ENCODE measurements around the gene PLCZ1. TPM values are rescaled to one million over a fixed set of nuclear protein-coding genes. Genes with fewer than 3 reads are reported as not detected.
"Not testable (repeated sequence)": the region's sequence is repeated elsewhere in the genome, so short reads cannot be mapped to it uniquely, and the experiment has no call there.

PLCZ1 gene, protein sequence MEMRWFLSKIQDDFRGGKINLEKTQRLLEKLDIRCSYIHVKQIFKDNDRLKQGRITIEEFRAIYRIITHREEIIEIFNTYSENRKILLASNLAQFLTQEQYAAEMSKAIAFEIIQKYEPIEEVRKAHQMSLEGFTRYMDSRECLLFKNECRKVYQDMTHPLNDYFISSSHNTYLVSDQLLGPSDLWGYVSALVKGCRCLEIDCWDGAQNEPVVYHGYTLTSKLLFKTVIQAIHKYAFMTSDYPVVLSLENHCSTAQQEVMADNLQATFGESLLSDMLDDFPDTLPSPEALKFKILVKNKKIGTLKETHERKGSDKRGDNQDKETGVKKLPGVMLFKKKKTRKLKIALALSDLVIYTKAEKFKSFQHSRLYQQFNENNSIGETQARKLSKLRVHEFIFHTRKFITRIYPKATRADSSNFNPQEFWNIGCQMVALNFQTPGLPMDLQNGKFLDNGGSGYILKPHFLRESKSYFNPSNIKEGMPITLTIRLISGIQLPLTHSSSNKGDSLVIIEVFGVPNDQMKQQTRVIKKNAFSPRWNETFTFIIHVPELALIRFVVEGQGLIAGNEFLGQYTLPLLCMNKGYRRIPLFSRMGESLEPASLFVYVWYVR
- not detected for total RNA-seq

- DNase-seq: no peak
Observed at GRCh38 chr12:18737819-18738218, at the start of gene PLCZ1, which contains the start of gene CAPZA3. Gene PLCZ1 (minus strand): TSS chr12:18738012. CDS start chr12:18737371, 641 bp downstream. Gene CAPZA3 (plus strand): TSS chr12:18738119. CDS start chr12:18738269, 150 bp downstream.

DNA sequence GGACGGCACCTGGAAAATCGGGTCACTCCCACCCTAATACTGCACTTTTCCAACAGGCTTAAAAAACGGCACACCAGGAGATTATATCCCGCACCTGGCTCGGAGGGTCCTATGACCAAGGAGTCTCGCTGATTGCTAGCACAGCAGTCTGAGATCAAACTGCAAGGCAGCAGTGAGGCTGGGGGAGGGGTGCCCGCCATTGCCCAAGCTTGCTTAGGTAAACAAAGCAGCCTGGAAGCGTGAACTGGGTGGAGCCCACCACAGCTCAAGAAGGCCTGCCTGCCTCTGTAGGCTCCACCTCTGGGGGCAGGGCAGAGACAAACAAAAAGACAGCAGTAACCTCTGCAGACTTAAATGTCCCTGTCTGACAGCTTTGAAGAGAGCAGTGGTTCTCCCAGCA is 47.7 kb upstream of the PLCZ1 start:
- not testable (repeated sequence) for DNase-seq

GRCh38 chr12:18782827-18783226 is 45.0 kb upstream of the PLCZ1 start:
- no peak for DNase-seq

DNA sequence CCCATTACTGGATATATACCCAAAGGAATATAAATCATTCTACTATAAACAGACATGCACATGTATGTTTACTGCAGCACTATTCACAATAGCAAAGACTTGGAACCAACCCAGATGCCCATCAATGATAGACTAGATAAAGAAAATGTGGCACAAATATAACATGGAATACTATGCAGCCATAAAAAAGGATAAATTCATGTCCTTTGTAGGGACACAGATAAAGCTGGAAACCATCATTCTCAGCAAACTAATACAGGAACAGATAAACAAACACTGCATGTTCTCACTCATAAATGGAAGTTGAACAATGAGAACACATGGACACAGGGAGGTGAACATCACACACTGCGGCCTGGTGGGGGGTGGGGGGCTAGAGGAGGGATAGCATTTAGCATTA is 28.7 kb upstream of the PLCZ1 start:
- not testable (repeated sequence) for DNase-seq

DNA sequence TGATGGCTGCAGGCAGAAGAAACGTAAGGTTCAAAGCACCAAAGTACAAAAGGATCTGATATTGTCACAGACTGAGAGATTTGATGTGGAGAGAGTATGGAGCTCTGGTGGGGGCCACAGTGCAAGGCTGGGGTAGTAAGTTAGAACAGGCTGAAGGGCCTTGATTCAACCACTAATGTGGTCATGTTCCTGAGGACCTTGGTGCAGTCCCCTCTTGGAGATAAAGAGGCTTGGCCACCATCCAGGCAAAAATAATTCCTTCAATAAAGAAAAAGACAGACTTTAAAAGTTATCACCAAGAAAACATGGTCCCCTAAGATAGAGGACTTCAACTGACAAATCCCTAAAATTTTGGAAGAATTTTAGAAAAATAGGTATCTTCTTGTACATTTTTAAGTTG is 17.5 kb upstream of the PLCZ1 start:
- DNase-seq: no peak

DNA sequence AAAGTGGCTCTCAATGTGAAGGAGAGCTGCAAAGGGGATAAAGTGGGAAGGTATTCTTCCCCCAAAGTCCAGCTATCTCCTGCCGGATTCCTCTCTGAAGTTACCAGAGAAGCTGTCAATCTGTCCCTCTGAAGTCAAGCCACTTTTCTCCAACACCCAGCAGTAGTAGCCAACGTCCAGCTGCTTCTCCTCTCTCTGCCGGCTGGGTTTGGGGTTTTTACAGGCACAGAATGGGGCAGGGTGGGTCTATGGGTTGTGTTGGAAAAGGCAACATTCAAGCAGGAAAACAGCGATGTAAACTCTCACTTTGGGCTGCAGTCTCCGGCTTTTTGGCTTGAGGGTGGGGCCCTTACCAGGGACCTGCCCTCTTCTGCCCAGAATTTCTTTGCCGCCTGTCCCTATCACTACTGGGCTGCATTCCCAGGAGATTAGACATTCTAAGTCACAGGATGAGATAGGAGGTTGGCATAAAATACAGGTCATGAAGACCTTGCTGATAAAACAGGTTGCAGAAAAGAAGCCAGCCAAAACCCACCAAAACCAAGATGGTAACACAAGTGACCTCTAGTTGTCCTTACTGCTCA is 16.4 kb upstream of the PLCZ1 start:
- DNase-seq: no peak

GRCh38 chr12:18753481-18754123 is 15.8 kb upstream of the PLCZ1 start:
- DNase-seq: no peak

GRCh38 chr12:18752947-18753346 is 15.1 kb upstream of the PLCZ1 start:
- DNase-seq: no peak

DNA sequence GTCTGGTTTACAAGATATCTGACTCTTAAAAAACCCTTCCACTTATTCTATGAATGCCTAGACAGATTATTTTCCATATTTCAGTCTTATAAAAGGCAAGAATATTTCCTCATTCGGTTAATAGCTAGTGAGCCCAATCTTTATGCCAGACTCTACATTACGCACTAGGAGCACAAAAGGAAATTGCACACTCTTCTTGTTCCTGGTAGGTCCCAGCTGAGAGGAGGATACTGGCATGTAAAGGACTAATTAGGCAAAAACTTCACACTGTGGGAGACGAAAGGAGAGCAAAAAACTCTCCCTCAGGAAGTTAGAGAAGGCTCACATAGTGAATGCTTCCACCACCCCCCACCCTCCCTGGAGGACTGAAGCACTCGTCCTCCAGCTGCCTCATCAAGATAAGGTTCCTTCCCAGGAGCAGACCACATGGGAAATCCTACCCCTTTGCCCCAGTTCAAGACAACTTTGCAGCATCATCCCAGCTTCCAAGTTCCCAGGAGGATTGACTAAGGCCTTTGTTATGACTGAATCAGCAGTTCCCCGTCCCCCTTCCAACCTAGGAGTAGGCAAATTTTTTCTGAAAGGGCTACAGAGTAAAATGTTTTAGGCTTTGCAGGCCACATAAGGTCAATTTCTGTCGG is 14.6 kb upstream of the PLCZ1 start:
- DNase-seq: no peak

GRCh38 chr12:18751866-18752265 is 14.1 kb upstream of the PLCZ1 start:
- no peak for DNase-seq

- DNase-seq: no peak
Observed at GRCh38 chr12:18750085-18750484, 12.3 kb upstream of the PLCZ1 start.

DNA sequence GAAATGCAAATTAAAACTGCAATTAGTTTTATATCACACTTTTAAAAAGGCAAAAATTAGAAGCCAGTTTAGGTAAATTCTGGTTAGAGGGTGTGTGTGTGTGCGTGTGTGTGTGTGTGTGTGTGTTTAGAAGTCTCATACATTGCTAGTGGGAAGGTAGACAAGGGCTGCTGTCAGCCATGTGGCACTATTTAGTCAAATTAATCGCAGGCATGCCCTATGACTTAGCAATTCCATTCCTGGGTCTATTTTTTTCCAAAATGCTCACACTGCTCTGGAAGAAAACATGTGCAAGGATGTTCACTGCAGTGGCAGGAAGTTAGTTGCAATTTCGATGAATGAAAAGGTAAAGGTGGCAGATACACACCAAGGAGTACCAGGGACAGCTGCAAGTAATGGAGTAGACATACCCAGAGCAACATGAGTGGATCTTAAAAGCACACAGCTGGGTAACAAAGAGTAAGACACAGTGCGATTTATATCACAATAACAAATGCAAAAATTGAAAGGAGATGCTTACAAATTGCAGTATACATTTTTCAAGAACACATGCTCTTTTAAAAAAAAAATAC is 11.7 kb upstream of the PLCZ1 start:
- no peak for DNase-seq

- DNase-seq: no peak
Observed at GRCh38 chr12:18747895-18748294, 10.1 kb upstream of the PLCZ1 start.

DNA sequence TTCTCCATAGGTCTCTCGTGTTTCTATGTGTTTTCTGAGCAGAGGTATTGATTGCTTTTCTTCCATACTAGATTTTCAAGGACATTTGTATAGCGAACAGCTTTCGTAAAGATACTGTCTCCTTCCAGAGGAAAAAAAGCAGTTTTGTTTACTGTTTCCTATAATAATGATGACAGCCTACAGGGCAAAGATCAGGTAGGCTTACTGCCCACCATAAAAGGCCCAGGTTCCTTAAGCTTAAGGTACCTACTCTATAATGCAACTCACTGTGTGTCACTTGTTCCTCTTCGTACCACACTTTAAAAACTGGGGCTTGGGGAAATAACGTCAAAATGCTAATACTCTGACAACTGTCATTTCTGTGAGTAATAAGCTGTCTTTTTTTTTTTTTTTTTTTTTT is 6.7 kb downstream of the PLCZ1 start:
- DNase-seq: no peak

- DNase-seq: no peak
Observed at GRCh38 chr12:18723752-18724151, 14.1 kb downstream of the PLCZ1 start.

GRCh38 chr12:18721452-18721851 is 16.4 kb downstream of the PLCZ1 start:
- DNase-seq: no peak

DNA sequence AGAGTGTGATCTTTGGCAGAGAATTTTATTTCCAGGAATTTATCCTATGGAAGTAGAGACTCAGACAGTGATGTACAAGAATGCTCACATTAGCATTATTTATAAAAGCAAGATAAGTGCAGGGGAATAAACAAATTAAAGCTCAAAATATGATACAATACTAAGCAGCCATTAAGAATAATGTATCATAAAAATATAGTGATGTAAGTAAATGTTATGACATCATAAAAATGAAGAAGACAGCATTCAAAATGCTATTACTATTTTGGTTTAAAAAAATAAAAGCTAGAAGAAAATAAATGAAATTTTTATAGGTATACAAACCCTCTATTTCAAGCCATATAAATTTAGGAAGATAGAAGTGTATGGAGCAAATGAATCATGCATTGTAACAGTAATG is 17.1 kb downstream of the PLCZ1 start:
- no peak for DNase-seq

- DNase-seq: no peak
Observed at GRCh38 chr12:18719922-18720510, 17.8 kb downstream of the PLCZ1 start.

GRCh38 chr12:18718462-18718861 is 19.4 kb downstream of the PLCZ1 start:
- no peak for DNase-seq

- DNase-seq: no peak
Observed at GRCh38 chr12:18716236-18716635, 21.6 kb downstream of the PLCZ1 start.

DNA sequence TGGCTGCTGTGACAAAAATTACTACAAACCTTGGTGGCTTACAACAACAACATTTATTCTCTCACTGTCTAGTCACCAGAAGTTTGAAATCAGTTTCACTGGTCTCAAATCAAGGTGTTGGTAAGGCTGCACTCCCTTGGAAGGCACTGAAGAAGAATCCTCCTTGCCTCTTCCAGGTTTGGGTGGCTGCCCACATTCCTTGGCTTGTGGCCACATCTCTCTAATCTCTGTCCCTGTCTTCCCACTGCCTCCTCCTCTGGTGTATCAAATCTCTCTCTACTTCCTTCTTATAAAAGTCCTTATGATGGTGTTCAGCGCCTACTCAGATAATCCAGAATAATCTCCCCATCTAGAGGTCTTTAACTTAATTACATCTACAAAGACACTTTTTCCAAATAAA is 31.0 kb downstream of the PLCZ1 start:
- no peak for DNase-seq

DNA sequence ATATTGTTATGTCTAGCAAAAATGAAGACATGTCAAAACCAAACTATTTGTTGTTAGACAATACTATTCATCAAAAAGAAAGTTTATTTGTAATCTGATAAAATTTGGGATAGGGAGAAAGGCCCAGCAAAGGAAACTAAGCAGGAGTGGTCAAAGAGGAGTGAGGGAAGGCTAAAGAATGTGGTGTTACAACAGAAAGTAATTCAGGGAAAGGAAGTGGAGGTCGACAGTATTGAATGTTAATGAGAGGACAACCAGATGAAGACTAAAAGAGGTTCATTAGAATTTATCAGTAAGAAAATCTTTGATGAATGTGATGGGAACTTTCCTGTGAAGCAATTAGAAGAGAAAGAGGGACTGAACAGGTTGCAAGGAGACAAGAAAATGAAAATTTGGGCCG is 33.9 kb downstream of the PLCZ1 start:
- DNase-seq: no peak

Measured in occipital lobe (tissue), 2 donors.